Posterior vena cava (tissue), 2 donors: ENCODE data around the gene VEPH1. TPM values are rescaled to one million over a fixed set of nuclear protein-coding genes. Genes with fewer than 3 reads are reported as not detected.

ENCODE experiments used
- DNase-seq: peaks from one replicate; pipeline ENCODE4 v3.0.0-alpha.2; 2020; ENCODE audit warnings: low spot score
- intact Hi-C, 2 donors: fragments of 100-400 bp; cut with DNase I; formaldehyde crosslinking; loops; one replicate each; pipeline versions ENCODE4 v1.14.1 to v1.14.2; 2022 to 2023
- total RNA-seq, 2 donors: library from RNA; stranded (reverse); fragmentation: NEBNext Ultra II Directional; extraction: Animal tissue kit (Norgen Biotek cat#: 25700); gene quantifications; one replicate each; pipeline ENCODE4 v1.2.1, GENCODE V29; 2021
- donor health status: DM: yes; HTN: yes; CAD: no.
- donor health status: DM: yes; HTN: yes; CAD: no.

Gene VEPH1
- total RNA-seq, 2 donors from 2014 or later = 0.24 to 1.7 TPM

DNA sequence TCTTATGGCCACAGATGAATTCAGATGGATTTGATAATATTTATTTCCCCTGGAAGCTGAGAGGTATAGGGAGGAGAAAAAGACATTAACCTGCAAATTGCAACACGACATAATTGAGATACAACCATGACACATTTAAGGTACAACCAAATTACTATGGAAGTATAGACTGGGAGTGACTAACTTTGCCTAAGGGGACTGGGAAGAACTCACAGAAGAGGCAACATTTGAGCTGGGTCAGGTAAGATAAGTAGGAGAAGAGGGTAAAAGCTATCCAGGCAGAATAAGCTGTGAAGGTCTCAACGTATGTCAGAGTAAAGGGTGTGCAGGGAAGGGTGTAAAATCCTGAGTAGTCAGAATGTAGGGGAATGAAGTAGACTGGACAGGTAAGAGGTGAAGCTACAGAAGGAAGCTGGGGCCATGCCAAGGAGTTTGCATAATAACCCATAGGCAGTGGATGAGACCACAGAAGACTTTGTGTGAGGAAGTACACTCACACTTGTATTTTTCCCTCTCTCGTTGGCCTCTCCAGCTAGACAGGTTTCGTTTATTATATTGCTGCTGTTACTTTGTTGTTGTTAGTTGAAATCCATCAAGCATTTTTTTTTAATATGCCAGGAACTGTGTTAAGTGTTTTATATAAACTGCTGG is 94.6 kb downstream of the VEPH1 start:
- intact Hi-C loops = no loop called here

DNA sequence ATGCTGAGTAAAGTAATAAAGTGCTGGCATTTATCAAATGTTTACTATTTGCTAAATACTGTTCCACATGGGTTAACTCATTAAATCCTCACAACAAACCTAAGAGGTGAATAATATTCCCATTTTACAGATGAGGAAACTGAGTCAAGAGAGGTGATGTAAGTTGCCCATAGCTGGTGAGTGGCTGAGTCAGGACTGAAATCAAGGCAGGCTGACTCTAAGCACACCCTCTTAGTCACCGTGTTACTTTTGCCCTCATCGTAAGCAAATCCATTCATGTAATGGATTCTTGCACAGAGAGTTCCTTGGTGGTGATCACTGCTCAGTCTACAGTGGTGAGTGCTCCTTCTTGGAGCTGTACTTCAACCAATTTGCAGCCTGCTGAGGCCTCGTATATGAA is 95.4 kb downstream of the VEPH1 start:
- no peak for DNase-seq
- intact Hi-C loops = no loop called here

More for the DNA sequence above, 94.6 kb downstream of the VEPH1 start:
- DNase-seq = no peak

DNA sequence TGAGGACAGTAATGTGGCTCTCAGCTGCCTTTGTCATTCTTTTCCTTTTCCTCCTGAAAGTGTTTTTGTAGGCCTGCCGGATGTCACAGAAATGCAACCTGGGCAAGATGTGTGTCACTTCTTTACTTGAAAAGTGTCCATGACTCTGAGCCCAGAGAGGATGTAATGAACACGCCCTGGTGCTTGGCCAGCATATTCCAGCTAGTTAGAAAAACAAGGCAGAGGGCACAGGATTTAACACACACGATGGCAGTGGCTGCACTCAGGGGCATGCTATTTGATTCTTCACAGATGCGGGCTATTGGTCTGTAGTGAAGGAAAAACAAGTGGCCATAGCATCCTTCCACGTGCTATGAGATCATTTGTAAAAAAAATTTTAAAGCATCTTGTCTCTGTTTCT is 96.8 kb downstream of the VEPH1 start:
- DNase-seq = no peak
- intact Hi-C loops = no loop called here

DNA sequence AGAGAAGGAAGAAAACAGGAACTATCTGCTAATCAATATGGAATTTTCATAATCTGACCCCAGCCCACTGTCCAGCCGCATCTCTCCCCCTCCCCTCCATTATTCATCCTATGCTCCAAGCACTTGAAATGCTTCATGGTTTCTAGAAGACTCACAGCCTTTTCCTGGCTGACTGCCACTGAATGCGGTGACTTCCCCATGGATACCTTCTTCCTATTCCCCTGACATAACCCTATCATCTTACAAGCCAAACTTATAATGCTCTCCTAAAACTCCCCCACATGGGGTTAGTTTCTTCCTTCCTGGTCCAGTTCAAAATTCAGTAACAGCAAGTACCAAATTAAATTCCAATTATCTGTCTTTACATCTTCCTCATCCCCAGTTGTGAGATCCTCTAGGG is 97.8 kb downstream of the VEPH1 start:
- intact Hi-C loops = no loop called here
- no peak for DNase-seq

DNA sequence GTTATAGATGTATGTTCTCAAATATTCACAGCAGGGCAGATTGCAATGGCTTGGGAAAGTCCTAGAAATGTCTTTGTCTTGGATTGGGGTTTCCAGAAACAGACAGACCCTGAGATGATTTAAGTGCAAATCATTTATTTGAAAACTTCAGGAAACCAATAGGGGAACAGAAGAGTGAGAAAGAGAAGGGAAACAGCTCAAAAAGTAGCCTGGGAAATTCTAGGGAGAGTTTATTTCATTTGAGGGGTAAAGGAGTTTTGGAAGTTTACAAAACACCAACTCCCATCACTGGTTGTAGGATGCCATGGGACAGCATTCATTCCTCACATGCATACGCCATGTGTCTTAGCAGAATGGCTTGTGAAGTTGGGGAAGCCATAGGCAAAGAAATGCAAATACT is 98.8 kb downstream of the VEPH1 start:
- no peak for DNase-seq
- intact Hi-C loops = no loop called here

DNA sequence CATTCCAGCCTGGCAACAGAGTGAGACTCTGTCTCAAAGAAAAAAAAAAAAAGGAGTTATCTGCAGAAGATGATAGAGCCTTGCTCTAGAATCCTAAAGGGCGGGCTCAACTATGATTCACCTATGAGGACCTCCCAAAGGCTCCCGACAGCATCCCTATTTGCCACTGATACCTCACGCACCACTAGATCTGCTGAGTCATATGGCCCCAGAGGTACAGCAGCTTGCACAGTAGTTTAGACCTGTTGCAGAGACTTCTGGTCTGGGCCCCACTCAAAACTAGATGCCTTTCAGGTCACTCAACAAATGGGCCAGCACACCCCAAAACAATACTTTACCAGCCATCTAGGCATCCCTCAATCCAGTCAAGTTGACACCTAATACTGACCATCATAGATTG is 104.6 kb downstream of the VEPH1 start:
- intact Hi-C loops = no loop called here
- no peak for DNase-seq

DNA sequence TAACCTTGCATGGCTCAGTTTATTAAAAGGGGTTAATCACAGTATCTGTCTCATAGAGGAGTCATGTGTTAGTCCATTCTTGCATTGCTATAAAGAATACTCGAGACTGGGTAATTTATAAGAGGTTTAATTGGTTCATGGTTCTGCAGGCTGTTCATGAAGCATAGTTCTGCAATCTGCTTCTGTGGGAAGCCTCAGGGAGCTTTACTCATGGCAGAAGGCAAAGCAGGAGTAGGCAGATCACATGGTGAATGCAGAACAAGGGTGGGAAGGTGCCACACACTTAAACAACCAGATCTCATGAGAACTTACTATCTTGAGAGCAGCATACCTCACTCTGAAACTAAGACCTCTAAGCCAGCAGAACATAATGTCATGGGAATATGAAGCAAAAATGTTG is 108.8 kb downstream of the VEPH1 start:
- intact Hi-C loops = no loop called here
- no peak for DNase-seq

DNA sequence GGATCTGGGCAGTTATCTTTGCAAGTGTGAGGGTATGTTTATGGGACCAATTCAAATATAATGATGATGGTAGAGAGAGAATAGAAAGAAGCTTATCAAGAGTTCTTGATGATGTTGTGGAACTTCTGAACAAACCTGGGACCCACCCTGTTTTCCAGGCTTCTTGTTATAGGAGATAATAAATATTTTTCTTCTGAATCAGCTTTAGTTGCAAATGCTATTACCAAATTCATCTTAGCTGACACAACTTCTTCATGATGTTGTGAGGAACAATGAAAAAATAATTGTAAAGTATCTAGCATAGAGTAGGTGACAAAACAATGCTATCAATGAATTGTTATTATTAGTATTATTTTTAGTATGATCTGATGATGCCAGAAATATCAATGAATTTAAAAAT is 110.1 kb downstream of the VEPH1 start:
- intact Hi-C loops = no loop called here
- no peak for DNase-seq

DNA sequence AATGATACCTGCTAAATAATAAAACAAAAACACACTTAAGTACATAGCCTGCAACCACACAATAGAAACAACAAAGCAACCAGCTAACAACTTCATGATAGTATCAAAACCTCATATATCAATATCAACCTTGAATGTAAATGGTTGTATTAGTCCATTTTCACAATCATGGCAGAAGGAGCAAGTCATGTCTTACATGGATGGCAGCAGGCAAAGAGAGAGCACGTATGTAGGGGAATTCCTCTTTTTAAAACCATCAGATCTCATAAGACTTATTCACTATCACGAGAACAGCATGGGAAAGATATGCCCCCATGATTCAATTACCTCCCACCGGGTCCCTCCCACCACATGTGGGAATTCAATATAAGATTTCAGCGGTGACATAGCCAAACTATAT is 111.1 kb downstream of the VEPH1 start:
- intact Hi-C loops = no loop called here
- DNase-seq = no peak

DNA sequence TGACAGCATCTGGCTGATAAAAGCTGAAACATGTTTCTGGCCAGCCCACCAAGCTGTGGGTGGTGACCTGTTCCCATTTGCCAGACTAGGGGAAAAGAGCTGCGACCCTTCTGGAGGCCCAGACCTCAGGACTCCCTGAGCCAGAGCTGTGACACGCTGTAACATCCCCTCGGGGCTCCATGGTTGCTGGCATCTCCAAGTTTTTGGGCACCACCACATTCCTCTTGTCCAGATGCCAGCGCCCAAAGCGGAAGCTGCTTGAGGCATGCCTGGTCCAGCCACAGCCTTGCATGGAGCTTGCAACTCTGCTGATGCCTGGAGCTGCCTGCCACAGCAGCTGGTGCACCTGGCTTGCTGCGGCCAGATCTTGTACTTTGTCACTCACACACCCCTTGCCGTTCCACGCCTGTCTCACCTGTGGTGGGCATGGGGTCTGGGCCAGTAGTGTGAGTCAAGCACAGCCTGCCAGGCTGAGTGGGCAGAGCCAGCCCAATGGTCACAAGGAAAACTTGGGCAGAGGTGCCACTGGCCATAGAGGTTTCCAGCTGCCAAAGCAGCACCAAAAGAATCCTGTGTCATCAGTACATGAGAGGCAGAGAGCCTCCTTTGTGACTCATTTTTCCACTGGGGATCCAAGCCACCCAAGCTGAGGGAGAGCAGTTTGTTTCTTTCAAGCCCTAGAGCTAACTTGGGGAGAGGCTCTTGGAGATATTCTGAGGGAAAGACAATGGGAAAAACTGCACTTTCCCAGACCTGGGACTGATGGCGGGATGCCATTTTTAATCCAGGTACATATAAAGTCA is 112.3 kb downstream of the VEPH1 start:
- no peak for DNase-seq
- intact Hi-C loops = no loop called here

DNA sequence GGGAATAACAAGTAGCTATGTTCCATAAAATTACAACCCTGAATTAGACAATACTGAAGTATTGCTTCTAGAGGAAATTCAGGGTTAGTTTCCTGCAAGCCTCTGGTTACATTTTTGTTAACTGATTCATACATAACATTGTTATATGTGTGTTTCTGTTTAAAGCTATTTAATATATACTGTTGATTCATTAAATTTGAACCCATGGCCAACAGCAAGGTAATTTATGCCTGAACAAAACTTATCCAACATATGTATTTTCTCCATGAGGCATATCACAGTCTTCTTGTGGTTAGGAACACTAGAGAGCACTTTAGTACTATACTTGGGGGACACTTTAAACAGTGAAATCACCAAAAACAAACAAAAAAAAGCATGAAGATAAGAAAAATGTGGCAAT is 114.2 kb downstream of the VEPH1 start:
- DNase-seq = no peak
- intact Hi-C loops = no loop called here

DNA sequence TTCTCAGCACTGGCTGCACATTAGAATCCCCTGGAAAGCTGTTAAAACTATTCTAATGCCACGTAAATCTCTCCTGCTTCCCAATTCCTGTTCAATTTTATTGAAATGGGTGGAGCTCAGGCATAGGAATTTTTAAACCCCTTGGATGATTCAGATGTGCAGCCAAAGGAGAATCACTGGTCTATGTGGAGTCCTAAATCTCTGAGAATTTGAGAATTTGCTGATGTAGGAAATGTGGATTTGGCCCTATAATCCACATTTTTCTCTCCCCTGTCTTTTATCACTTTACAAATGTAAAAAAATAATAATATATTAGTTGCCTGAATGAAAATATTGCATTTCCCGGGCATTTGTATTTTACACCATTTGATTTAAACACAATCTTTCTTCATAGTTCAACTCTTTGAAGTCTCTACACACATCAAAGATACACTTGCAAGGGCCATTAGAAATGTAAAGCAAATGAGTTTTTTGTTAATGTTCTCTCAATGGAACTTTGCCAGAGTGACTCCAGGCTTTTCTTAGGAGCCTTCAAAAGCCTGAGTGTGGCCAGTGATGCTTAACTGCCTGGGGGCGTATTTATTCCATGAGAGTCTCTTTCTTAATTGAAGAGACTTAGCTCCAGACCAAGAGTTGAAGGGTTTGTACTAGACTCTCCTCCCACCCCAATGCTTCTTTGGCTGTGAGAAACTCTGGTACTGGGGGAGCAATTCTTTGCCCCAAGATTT is 115.3 kb downstream of the VEPH1 start:
- intact Hi-C loops = no loop called here
- DNase-seq = no peak

DNA sequence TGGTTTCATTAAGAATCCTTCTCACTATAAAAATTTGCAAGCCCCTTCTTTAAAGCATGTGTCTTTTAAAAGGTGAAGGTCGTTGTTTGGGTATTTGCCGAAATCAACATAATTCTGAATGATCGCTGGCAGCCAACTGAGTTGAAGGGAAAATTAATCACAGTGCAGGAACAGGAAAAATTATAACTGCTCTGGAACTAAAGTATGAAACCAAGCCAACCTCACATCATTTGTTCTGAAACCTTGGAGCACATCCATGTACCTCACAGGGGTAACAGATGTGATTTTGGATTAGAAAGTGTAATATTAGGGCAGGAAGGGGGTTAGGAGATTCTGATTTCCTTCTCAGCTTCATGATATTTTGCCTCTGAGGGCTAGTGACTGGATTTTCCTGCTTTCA is 118.7 kb downstream of the VEPH1 start:
- intact Hi-C loops = no loop called here
- no peak for DNase-seq

DNA sequence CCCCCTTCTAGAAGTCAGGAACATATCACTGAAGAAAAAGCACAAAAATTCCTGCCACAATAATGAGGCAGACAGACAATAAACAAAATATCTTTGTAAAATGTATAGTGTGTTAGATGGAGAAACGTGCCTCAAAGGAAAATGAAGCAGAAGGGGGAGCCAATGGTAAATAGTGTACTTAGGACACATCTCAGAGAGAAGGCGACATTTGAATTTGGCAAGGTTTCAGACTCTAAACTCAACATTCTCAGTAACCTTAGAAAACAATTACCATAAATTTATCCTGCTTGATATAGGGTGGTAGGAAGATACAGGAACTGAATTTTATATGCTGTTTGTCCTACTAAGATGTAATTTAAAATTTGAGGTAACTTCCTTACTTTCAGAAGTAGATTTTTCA is 119.2 kb downstream of the VEPH1 start:
- DNase-seq = no peak
- intact Hi-C loops = no loop called here

DNA sequence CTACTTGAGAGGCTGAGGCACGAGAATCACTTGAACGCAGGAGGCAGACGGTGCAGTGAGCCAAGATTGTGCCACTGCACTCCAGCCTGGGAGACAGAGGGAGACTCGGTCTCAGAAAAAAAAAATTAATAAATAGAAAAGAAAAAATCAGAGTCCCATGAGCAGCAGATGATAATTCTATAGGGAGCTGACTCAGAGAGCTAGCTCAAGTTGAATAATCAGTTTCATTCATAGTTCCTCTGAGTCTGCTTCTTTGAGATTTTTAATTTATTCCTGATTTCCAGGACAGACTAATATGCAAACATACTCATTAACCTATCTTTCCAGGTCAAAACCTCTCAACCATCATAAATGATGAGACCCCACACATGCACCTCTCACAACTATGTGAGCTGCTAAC is 121.6 kb downstream of the VEPH1 start:
- no peak for DNase-seq
- intact Hi-C loops = no loop called here

DNA sequence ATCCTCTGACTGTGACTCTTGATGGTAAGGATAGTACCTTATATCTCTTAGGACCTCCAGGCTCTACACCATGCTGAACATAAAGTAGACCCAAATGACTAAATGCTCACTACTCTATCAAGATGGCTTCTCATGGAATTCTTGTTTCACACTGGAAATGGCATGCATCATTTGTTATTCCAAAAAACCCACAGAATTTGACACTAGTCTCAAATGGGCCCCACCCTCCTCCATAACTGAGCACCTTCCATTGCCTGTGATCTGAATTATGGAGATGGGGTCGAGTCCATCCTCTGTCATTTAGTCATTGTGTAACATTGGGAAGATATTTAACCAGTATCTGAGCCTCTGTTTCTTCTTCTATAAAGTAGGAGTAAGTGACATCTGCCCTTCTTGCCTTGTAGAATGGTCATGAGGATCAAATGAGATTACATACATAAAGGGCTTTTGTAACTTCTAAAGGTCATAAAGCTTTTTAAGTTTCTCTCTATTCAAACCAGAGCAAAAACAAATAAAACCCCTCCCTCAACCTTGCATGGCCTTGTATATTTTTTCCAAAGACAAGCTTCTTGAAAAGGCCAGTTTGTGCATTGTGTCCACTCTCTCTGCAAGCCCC is 123.6 kb downstream of the VEPH1 start:
- no peak for DNase-seq
- intact Hi-C loops = no loop called here

DNA sequence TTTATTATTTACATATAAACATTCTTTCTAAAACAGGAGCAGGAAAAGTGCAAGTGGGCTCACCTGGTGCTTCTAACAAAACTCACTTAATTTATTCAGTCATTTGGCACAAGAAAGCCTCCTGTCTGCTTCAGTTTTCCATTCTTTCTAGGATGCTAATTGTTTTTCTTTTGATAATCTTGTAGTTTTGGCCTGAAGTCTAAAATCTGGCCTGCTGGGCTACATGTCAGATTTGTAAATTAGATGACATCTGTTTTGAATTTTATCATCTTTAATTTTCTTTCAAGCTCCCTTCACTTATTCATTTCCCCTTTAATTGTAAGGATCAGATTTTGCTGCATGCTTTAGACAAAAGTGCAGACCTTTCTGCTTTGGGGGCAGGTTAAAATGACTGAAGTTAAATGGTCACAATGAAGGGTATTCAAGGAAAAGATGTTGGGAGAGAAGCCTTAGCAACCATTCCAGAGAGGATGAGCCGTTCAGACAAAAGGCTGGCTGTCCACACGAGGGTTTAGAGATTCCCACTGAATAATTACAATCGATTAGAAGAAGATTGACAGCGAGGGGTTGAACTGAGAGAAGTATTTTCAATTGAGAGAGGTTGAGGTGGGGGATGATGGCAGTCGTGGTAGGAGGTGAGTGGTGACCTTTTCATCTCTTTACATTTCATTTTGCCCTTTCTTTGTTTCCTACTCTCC is 126.5 kb downstream of the VEPH1 start:
- no peak for DNase-seq
- intact Hi-C loops = no loop called here

DNA sequence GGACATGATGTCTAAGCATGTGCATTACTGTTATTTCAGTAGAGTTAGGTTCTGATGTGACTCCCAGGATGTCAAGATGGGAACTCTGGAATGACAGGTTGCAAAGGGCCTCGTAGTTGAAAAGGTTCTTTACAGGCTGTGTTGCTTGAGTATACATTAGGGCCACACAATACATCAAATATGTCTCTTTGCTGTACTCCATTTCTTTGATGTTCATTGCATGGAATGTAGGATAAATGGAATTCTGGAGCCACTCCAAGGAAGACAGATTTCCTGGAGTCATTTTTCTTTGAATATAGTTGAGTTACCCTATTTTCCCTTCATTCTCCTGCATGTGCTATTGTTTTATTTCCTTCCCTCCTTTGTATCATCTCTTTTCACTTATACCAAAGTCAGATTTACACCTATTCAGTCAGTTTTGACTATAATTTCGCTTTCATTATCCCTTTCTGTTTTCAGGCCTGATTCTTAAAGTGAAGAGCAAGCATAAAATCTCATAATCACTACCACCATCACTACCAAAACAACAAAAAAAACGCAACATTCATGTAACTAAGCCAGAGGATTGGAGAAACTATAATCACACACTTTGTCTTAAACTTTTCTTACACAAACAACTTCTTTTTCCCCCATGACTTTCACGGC is 127.8 kb downstream of the VEPH1 start:
- intact Hi-C loops = no loop called here
- DNase-seq = no peak

DNA sequence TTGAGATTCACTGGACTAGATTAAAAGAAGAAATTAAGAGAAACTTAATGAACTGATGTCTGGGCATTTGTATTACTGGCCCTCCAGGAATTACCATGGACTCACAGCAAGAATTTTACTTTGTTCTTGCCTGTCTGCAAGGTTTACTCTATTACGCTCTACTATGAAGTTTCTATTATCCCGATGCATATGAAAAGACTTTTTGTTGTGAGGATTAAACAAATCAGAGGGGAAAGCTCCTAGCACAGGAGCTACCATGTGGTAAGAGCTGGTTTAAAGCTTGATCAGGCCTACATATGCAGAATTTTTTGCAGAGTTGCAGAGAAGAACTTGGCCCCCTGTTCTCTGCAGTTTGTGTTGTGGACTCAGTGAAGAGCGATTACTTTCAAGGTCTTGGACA is 128.3 kb downstream of the VEPH1 start:
- intact Hi-C loops = no loop called here
- no peak for DNase-seq
